ENCODE measurements around the gene MRPL10. TPM values are rescaled to one million over a fixed set of nuclear protein-coding genes. Genes with fewer than 3 reads are reported as not detected.

The MRPL10 gene
- total and polyA plus RNA-seq, 2 donors from 2014 or later = 38.3 to 52.2 TPM

DNA sequence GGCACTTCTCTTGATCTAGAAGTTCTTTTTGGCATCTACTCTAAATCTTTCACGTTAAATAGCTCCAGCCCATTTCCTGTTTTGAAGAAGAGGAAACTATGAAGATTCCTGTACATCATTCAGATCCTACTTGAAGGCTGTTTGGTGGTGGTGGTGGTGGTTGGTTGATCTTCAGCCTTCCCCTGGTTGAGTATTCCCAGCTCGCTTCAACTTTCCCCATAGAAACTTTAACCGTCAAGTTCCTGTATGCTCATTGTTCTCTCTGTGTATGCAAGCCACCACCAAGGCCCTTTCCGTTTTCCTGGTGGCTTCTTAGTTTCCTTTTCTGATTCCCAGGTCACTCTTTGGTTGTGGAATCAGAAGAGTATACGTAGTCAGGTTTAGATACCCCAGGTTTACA lies 3.4 kb upstream of the MRPL10 start:
- Histone ChIP-seq H3K27ac (ENCODE audit: low read depth in 2 of 2, low read length in 2 of 2) (peak overlapping the region in 1 of 2 donors; percentile 23), H3K4me1 (ENCODE audit: control insufficient read depth in 2 of 3, insufficient read depth in 2 of 3, low read depth in 1 of 3, low read length in 3 of 3) (peaks cover 0 to 34% (median 25%) of the 10 kb centered on the region in 3 donors)
- no peak for FAIRE-seq

DNA sequence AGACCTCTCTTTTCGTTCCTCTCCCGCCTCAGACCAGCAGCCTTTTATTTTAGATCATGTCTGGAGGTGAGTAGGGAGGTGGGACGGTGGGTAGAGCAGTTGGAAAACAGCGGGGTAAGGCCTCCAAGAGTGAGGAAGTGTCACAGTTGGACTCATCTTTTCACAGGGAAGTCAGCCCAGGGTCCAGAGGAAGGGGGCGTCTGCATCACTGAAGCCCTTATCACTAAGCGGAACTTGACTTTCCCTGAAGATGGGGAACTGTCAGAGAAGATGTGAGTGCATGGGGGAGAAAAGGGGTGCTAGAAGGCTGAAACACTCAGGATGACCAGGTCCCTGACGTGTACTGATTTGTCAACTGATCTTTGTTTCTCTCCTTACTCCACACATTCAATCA lies 590 bp upstream of the MRPL10 start:
- Histone ChIP-seq H3K4me1 (ENCODE audit: control insufficient read depth in 2 of 3, insufficient read depth in 2 of 3, low read depth in 1 of 3, low read length in 3 of 3) (peaks cover 0 to 19% (median 8%) of the 10 kb centered on the region in 3 donors), H3K9me3 (ENCODE audit: control insufficient read depth in 2 of 3, insufficient read depth in 1 of 3, low read length in 3 of 3) (no peaks in the 10 kb centered on the region), H3K27ac (ENCODE audit: low read depth in 2 of 2, low read length in 2 of 2) (no peak overlapping the region), H3K4me3 (ENCODE audit: low read length in 3 of 3) (peak overlapping the region; percentile 57 to 95 (median 77)), H3K9ac (ENCODE audit: low read length in 3 of 3) (peak overlapping the region in 1 of 3 donors; percentile 82), H3K36me3 (ENCODE audit: control insufficient read depth in 2 of 3, insufficient read depth in 3 of 3, low read length in 3 of 3) (peaks cover 0 to 20% (median 11%) of the 10 kb centered on the region in 3 donors), H3K27me3 (ENCODE audit: control insufficient read depth, insufficient read depth, low read length) (no peaks in the 10 kb centered on the region)
- FAIRE-seq (no peak), DNase-seq (no peak)
- TF ChIP-seq, protein P1, sequence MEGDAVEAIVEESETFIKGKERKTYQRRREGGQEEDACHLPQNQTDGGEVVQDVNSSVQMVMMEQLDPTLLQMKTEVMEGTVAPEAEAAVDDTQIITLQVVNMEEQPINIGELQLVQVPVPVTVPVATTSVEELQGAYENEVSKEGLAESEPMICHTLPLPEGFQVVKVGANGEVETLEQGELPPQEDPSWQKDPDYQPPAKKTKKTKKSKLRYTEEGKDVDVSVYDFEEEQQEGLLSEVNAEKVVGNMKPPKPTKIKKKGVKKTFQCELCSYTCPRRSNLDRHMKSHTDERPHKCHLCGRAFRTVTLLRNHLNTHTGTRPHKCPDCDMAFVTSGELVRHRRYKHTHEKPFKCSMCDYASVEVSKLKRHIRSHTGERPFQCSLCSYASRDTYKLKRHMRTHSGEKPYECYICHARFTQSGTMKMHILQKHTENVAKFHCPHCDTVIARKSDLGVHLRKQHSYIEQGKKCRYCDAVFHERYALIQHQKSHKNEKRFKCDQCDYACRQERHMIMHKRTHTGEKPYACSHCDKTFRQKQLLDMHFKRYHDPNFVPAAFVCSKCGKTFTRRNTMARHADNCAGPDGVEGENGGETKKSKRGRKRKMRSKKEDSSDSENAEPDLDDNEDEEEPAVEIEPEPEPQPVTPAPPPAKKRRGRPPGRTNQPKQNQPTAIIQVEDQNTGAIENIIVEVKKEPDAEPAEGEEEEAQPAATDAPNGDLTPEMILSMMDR (IDR thresholded peaks at IDR 0.05; ENCODE audit: borderline replicate concordance, extremely low read depth, insufficient read depth) = no peak
- intact Hi-C loops (cut with DNase I) = no loop called here

More for the DNA sequence above, 3.4 kb upstream of the MRPL10 start:
- TF ChIP-seq, protein P1 (IDR thresholded peaks at IDR 0.05; ENCODE audit: borderline replicate concordance, extremely low read depth, insufficient read depth) = no peak
- Histone ChIP-seq H3K27me3 (ENCODE audit: control insufficient read depth, insufficient read depth, low read length) (no peaks in the 10 kb centered on the region), H3K4me3 (ENCODE audit: low read length in 3 of 3) (no peak overlapping the region), H3K9ac (ENCODE audit: low read length in 3 of 3) (no peak overlapping the region), H3K9me3 (ENCODE audit: control insufficient read depth in 2 of 3, insufficient read depth in 1 of 3, low read length in 3 of 3) (no peaks in the 10 kb centered on the region), H3K36me3 (ENCODE audit: control insufficient read depth in 2 of 3, insufficient read depth in 3 of 3, low read length in 3 of 3) (peaks cover 0 to 23% (median 3%) of the 10 kb centered on the region in 3 donors)
- DNase-seq = no peak
- intact Hi-C loops (cut with DNase I) = no loop called here

DNA sequence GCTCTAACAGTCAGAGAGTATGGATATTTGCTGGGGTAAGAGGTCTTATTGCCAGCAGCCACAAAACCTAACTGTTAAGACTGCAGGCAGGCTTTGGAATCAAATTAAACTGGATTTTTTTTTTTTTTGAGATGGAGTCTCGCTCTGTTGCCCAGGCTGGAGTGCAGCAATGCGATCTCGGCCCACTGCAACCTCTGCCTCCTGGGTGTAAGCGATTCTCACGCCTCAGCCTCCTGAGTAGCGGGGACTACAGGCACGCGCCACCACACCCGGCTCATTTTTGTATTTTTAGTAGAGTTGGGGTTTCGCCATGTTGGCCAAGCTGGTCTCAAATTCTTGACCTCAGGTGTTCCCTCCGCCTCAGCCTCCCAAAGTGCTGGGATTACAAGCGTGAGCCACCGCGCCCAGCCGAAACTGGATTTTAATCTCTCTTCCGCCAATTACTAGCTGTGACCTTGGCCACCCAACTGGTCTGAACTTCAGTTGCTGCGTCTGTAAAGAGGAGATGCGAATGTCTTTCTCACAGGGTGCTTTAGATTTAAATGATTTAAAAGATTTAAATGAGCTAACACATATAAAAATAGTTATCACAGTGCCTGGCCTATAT lies 842 bp downstream of the MRPL10 start:
- peak overlapping the region; percentile 37 to 82 (median 62) for H3K9ac ChIP-seq (ENCODE audit: low read length in 3 of 3)
- peaks cover 0 to 19% (median 7%) of the 10 kb centered on the region in 3 donors for H3K4me1 ChIP-seq (ENCODE audit: control insufficient read depth in 2 of 3, insufficient read depth in 2 of 3, low read depth in 1 of 3, low read length in 3 of 3)
- DNase-seq = no peak
- TF ChIP-seq, protein P1 (IDR thresholded peaks at IDR 0.05; ENCODE audit: borderline replicate concordance, extremely low read depth, insufficient read depth) = no peak
- no peaks in the 10 kb centered on the region for H3K27me3 ChIP-seq (ENCODE audit: control insufficient read depth, insufficient read depth, low read length)
- H3K9me3 ChIP-seq (ENCODE audit: control insufficient read depth in 2 of 3, insufficient read depth in 1 of 3, low read length in 3 of 3) = no peaks in the 10 kb centered on the region
- peak overlapping the region; percentile 85 to 97 (median 95) for H3K4me3 ChIP-seq (ENCODE audit: low read length in 3 of 3)
- intact Hi-C loops (cut with DNase I) = no loop called here
- peak overlapping the region in 1 of 2 donors; percentile 9 for H3K27ac ChIP-seq (ENCODE audit: low read depth in 2 of 2, low read length in 2 of 2)
- peaks cover 0 to 19% (median 18%) of the 10 kb centered on the region in 3 donors for H3K36me3 ChIP-seq (ENCODE audit: control insufficient read depth in 2 of 3, insufficient read depth in 3 of 3, low read length in 3 of 3)
- no peak for FAIRE-seq
